DND-41 (cell line): ENCODE measurements around the gene OLFML2A.
A peak's percentile ranks its signal among the peaks of the same experiment; 100 is the strongest.
"Not testable (repeated sequence)": the region's sequence is repeated elsewhere in the genome, so short reads cannot be mapped to it uniquely, and the experiment has no call there.

Source experiments
- ATAC-seq: fragments of 200-7000 bp; cut with Tn5 transposase; 3 replicates; pipeline ENCODE4 v1.9.1; 2021; ENCODE audit warnings: low read depth; ENCODE audit not compliant: insufficient read depth
- DNase-seq: peaks from one replicate; pipeline ENCODE4 v3.0.0-alpha.2; 2020
- H2AFZ ChIP-seq: 2 replicates; pipeline ENCODE4 v1.6.0; 2012; ENCODE audit warnings: low read depth, low read length
- H3K27ac ChIP-seq: 2 replicates; pipeline ENCODE4 v1.5.1; 2012; ENCODE audit warnings: low read length, inconsistent platforms
- H3K27me3 ChIP-seq: fragments of 200-600 bp; sonication (generic); 2 replicates; pipeline ENCODE4 v1.6.0; 2012; ENCODE audit warnings: low read length, mild to moderate bottlenecking, inconsistent platforms; ENCODE audit not compliant: insufficient read depth, poor library complexity
- H3K36me3 ChIP-seq: 2 replicates; pipeline ENCODE4 v1.5.1; 2012; ENCODE audit warnings: low read length, inconsistent platforms; ENCODE audit not compliant: insufficient read depth
- H3K4me1 ChIP-seq: 2 replicates; pipeline ENCODE4 v1.5.1; 2012; ENCODE audit warnings: mild to moderate bottlenecking, low read length; ENCODE audit not compliant: insufficient read depth
- H3K4me2 ChIP-seq: 2 replicates; pipeline ENCODE4 v1.6.0; 2012; ENCODE audit warnings: mild to moderate bottlenecking, moderate library complexity, low read length, inconsistent platforms; ENCODE audit not compliant: insufficient read depth
- H3K4me3 ChIP-seq, 2 experiments: fragments of 200-600 bp in 1 of 2; shearing (Covaris generic) in 1 of 2; 2 replicates each; pipeline ENCODE4 v1.5.1; 2012 to 2016; ENCODE audit warnings: inconsistent platforms in 2 of 2, low read length in 2 of 2, mild to moderate bottlenecking in 2 of 2, low read depth in 1 of 2, moderate library complexity in 1 of 2
- H3K79me2 ChIP-seq: 2 replicates; pipeline ENCODE4 v1.6.0; 2012; ENCODE audit warnings: low read length, inconsistent platforms; ENCODE audit not compliant: insufficient read depth
- H3K9ac ChIP-seq: 2 replicates; pipeline ENCODE4 v1.6.0; 2012; ENCODE audit warnings: low read depth, mild to moderate bottlenecking, inconsistent platforms, low read length, moderate library complexity
- H3K9me3 ChIP-seq: 2 replicates; pipeline ENCODE4 v1.5.1; 2012; ENCODE audit warnings: low read length, moderate library complexity, mild to moderate bottlenecking, inconsistent platforms; ENCODE audit not compliant: insufficient read depth, severe bottlenecking
- H4K20me1 ChIP-seq: 2 replicates; pipeline ENCODE4 v1.6.0; 2012; ENCODE audit warnings: low read length; ENCODE audit not compliant: insufficient read depth
- CTCF ChIP-seq: IDR thresholded peaks from 2 replicates; pipeline ENCODE4 v1.5.1; 2012; ENCODE audit warnings: borderline replicate concordance, low read length, moderate library complexity, mild to moderate bottlenecking; ENCODE audit not compliant: poor library complexity, severe bottlenecking; ENCODE audit errors: extremely low read depth
- EZH2 ChIP-seq: IDR thresholded peaks from 3 replicates; pipeline ENCODE4 v1.6.1; 2012; ENCODE audit warnings: borderline replicate concordance, low read depth, mild to moderate bottlenecking, moderate library complexity, low read length, inconsistent platforms; ENCODE audit not compliant: severe bottlenecking

OLFML2A gene

GRCh38 chr9:124835026-124835557 lies 58.2 kb downstream of the OLFML2A start:
- Histone ChIP-seq H3K9me3 (no peaks in the 10 kb centered on the region), H4K20me1 (no peaks in the 10 kb centered on the region), H3K27me3 (no peaks in the 10 kb centered on the region), H3K79me2 (no peaks in the 10 kb centered on the region), H3K27ac (no peak overlapping the region), H3K9ac (no peak overlapping the region), H3K4me1 (no peaks in the 10 kb centered on the region), H3K4me3 (no peak overlapping the region), H3K4me2 (no peak overlapping the region), H3K36me3 (no peaks in the 10 kb centered on the region), H2AFZ (no peak overlapping the region)
- ATAC-seq (no peak), DNase-seq (no peak)
- TF ChIP-seq CTCF (no peak), EZH2 (no peak)

DNA sequence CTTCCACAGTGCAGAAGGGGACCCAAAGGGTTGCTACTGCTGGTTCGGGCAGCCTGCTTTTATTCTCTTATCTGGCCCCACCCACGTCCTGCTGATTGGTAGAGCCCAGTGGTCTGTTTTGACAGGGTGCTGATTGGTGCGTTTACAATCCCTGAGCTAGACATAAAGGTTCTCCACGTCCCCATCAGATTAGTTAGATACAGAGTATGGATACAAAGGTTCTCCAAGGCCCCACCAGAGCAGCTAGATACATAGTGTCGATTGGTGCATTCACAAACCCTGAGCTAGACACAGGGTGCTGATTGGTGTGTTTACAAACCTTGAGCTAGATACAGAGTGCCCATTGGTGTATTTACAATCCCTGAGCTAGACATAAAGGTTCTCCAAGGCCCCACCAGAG lies 61.2 kb downstream of the OLFML2A start:
- not testable (repeated sequence) for DNase-seq, ATAC-seq

GRCh38 chr9:124838567-124839275 lies 61.8 kb downstream of the OLFML2A start:
- H3K9me3 ChIP-seq, ATAC-seq, H3K36me3 ChIP-seq, H3K4me3 ChIP-seq, H3K27ac ChIP-seq, DNase-seq, H3K4me2 ChIP-seq, H3K27me3 ChIP-seq, H2AFZ ChIP-seq, H4K20me1 ChIP-seq, H3K79me2 ChIP-seq, H3K4me1 ChIP-seq, H3K9ac ChIP-seq: not testable (repeated sequence)

More for the DNA sequence above, 61.2 kb downstream of the OLFML2A start:
- not testable (repeated sequence) for H3K4me1 ChIP-seq, H3K4me2 ChIP-seq, H4K20me1 ChIP-seq, H3K36me3 ChIP-seq, H3K9ac ChIP-seq, H3K27me3 ChIP-seq, H3K27ac ChIP-seq, H2AFZ ChIP-seq, H3K4me3 ChIP-seq, H3K79me2 ChIP-seq, H3K9me3 ChIP-seq

DNA sequence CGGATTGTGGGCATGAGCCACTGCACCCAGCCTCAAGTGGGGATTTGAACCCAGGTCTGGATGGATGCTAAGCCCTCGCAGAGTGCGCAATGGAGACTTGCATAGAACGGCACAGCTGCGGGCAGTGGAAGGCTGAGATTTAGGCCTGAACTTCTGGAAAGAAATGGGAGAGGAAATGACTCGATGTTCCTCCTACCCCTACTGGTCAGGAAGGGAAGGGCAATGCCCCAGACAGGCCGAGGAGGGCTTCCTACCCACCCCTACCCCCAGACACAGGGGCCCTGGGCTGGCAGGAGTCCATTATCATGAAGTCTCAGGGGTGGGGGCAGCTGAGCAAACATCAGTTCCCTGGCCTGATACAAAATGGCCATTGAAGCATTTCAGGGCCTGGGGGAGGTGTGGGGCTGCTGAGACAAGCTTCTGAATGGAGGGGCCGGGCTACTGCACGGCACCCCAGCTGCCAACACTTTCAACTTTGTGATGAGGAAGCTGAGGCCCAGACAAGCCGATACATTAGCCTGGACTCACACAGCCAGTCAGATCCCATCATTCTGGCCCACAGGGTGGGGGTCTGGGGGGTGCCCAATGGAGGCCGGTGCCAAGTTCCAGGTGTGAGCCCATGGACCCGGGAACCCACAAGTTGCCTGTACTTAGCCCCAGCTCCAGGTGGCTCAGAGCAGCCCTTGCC lies 62.8 kb downstream of the OLFML2A start:
- no peaks in the 10 kb centered on the region for H3K79me2 ChIP-seq
- no peak overlapping the region for H3K27ac ChIP-seq
- no peaks in the 10 kb centered on the region for H3K9me3 ChIP-seq
- TF ChIP-seq EZH2, result no peak
- peak; percentile 45 for TF ChIP-seq CTCF
- no peaks in the 10 kb centered on the region for H3K27me3 ChIP-seq
- no peak overlapping the region for H2AFZ ChIP-seq
- no peak for DNase-seq
- H3K4me1 ChIP-seq, result no peaks in the 10 kb centered on the region
- H3K4me3 ChIP-seq, result no peak overlapping the region
- no peaks in the 10 kb centered on the region for H4K20me1 ChIP-seq
- no peak overlapping the region for H3K9ac ChIP-seq
- H3K4me2 ChIP-seq, result no peak overlapping the region
- no peaks in the 10 kb centered on the region for H3K36me3 ChIP-seq
- ATAC-seq, result peak; percentile 59; the same call in 2 of the 3 replicates
